Retinal pigment epithelial cell (primary cell): ENCODE measurements around the gene TXNRD2.

Experiments used
- DNase-seq: peaks from one replicate; pipeline ENCODE4 v3.0.0-alpha.2; 2010; ENCODE audit warnings: low read depth
- H3K4me3 ChIP-seq: 2 replicates; pipeline ENCODE4 v1.5.1; 2011; ENCODE audit warnings: mild to moderate bottlenecking, low read length, control low read depth, moderate library complexity
- TF ChIP-seq, protein P1 (sequence below): conservative IDR thresholded peaks from 2 replicates; pipeline ENCODE4 v1.5.1; 2011; ENCODE audit warnings: low read depth, low read length, control low read depth, inconsistent platforms

The TXNRD2 gene

GRCh38 chr22:19846620-19847344, 94.8 kb downstream of the TXNRD2 start:
- no peak overlapping the region for H3K4me3 ChIP-seq
- no peak for DNase-seq
- TF ChIP-seq, protein P1, sequence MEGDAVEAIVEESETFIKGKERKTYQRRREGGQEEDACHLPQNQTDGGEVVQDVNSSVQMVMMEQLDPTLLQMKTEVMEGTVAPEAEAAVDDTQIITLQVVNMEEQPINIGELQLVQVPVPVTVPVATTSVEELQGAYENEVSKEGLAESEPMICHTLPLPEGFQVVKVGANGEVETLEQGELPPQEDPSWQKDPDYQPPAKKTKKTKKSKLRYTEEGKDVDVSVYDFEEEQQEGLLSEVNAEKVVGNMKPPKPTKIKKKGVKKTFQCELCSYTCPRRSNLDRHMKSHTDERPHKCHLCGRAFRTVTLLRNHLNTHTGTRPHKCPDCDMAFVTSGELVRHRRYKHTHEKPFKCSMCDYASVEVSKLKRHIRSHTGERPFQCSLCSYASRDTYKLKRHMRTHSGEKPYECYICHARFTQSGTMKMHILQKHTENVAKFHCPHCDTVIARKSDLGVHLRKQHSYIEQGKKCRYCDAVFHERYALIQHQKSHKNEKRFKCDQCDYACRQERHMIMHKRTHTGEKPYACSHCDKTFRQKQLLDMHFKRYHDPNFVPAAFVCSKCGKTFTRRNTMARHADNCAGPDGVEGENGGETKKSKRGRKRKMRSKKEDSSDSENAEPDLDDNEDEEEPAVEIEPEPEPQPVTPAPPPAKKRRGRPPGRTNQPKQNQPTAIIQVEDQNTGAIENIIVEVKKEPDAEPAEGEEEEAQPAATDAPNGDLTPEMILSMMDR = no peak

GRCh38 chr22:19845054-19845722, 96.4 kb downstream of the TXNRD2 start:
- TF ChIP-seq, protein P1 = no peak
- DNase-seq = no peak
- H3K4me3 ChIP-seq = no peak overlapping the region

DNA sequence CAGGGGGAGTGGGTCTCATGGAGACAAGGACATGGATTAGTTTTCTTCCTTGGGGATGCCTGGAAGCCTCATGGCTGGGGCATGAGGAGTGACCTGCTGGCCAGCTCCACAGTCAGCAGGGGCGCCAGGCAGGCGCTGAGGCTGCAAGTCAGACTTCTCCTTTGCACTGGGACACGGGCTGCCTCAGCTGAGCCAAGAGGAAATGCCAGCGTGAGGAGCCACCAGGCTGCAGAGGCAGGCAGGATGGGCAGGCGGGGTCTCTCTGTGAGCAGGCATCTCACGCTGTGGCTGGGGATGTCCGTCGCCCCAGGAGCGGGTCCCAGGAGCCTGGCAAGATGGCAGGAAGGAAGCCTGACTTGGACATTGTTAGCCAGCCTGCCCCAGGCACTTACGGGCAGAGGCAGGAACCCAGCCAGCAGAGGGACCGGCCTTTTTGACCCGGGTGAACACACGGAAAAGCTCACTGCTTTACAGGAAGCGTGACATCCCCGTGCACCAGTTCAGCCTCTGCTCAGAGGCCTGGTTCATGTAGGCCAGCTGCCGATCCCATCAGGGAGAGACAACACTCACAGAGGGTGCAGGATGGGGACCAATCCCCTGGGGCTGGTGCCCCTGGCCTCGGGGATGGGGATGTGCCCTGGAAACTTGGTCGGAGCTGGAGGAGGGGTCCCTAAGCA, 97.1 kb downstream of the TXNRD2 start:
- no peak overlapping the region for H3K4me3 ChIP-seq
- no peak for DNase-seq
- TF ChIP-seq, protein P1 = no peak

GRCh38 chr22:19843857-19844376, 97.7 kb downstream of the TXNRD2 start:
- TF ChIP-seq, protein P1 = no peak
- H3K4me3 ChIP-seq = no peak overlapping the region

GRCh38 chr22:19843107-19843856, 98.3 kb downstream of the TXNRD2 start:
- TF ChIP-seq, protein P1 = no peak
- no peak overlapping the region for H3K4me3 ChIP-seq
- no peak for DNase-seq

More at GRCh38 chr22:19843857-19844376, 97.7 kb downstream of the TXNRD2 start:
- no peak for DNase-seq

DNA sequence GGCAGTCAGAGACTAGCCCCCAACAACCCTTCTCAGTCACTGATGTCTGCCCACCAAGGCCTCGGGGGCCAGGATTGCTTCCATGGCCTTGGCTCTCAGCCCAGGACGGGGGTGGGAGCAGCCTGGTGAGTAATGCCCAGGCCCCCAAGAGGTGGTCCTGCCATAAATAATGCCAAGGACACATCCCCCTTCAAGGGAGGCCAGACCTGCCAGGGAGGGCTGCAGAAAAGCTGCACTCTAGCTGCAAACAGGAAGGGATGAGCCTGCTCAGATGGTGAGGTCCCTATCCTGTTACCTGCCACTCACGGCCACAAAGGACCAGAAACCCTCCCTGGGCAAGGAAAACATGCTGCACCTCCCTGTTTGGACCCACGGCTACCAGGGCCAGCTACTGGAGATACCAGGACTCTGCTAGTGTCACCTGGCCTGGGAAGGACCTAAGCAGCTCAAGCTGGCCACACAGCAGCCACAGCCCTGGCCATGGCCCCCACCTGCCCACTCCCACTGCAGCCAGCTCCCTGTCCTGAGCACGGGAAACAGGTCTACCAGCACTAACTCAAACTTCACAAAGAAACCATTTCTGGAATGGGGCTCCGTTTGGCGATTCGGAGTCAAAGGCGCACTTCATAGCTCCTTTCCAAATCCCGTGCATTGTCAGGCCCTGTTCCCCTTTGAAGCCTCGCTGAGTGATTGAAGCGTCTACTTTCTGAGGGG, 99.1 kb downstream of the TXNRD2 start:
- no peak overlapping the region for H3K4me3 ChIP-seq
- TF ChIP-seq, protein P1 = no peak
- no peak for DNase-seq
